GM12892 (cell line): ENCODE measurements around the gene ARAP3.

Experiments
- DNase-seq: peaks from one replicate; pipeline ENCODE4 v3.0.0; 2011; ENCODE audit not compliant: insufficient read length
- FAIRE-seq: peaks from 2 replicates; lab custom pipeline; 2011; peaks lifted over from hg19 to GRCh38; lab: Jason Lieb, UNC
- POLR2A ChIP-seq: IDR thresholded peaks from 2 replicates; pipeline ENCODE4 v1.6.1; 2011; ENCODE audit warnings: low read depth, low read length, control low read depth
- POLR2AphosphoS5 ChIP-seq: IDR thresholded peaks from 2 replicates; pipeline ENCODE4 v1.6.1; 2011; ENCODE audit warnings: low read depth, low read length, control low read depth
- TAF1 ChIP-seq: IDR thresholded peaks from 2 replicates; pipeline ENCODE4 v1.6.1; 2011; ENCODE audit warnings: low read depth, mild to moderate bottlenecking, control low read depth, low read length, borderline replicate concordance

The ARAP3 gene

GRCh38 chr5:141696431-141696830 lies 14.4 kb upstream of the ARAP3 start:
- no peak for TF ChIP-seq POLR2AphosphoS5
- TF ChIP-seq TAF1, result no peak
- TF ChIP-seq POLR2A, result no peak
- DNase-seq, result no peak
- no peak for FAIRE-seq

- DNase-seq (no peak), FAIRE-seq (no peak)
- TF ChIP-seq POLR2A (no peak), TAF1 (no peak), POLR2AphosphoS5 (no peak)
Observed at GRCh38 chr5:141695627-141696215, 13.7 kb upstream of the ARAP3 start.

GRCh38 chr5:141694479-141694878 lies 12.4 kb upstream of the ARAP3 start:
- FAIRE-seq (no peak), DNase-seq (no peak)
- TF ChIP-seq POLR2AphosphoS5 (no peak), POLR2A (no peak), TAF1 (no peak)

GRCh38 chr5:141692919-141693725 lies 11.1 kb upstream of the ARAP3 start:
- FAIRE-seq (no peak), DNase-seq (no peak)
- TF ChIP-seq POLR2AphosphoS5 (no peak), TAF1 (no peak), POLR2A (no peak)

GRCh38 chr5:141692533-141692888 lies 10.5 kb upstream of the ARAP3 start:
- FAIRE-seq, result no peak
- TF ChIP-seq POLR2AphosphoS5 (no peak), TAF1 (no peak), POLR2A (no peak)
- no peak for DNase-seq

GRCh38 chr5:141691867-141692532 lies 10.0 kb upstream of the ARAP3 start:
- peak; percentile 79 for DNase-seq
- FAIRE-seq, result peak; percentile 80
- no peak for TF ChIP-seq POLR2A
- no peak for TF ChIP-seq POLR2AphosphoS5
- no peak for TF ChIP-seq TAF1

- FAIRE-seq (no peak), DNase-seq (no peak)
- no peak for TF ChIP-seq POLR2AphosphoS5
- no peak for TF ChIP-seq POLR2A
- TF ChIP-seq TAF1, result no peak
Observed at GRCh38 chr5:141691286-141691866, 9.3 kb upstream of the ARAP3 start.

GRCh38 chr5:141686648-141687416 lies 4.8 kb upstream of the ARAP3 start:
- FAIRE-seq (no peak), DNase-seq (no peak)
- TF ChIP-seq POLR2AphosphoS5 (no peak), POLR2A (no peak), TAF1 (no peak)

GRCh38 chr5:141685591-141685990 lies 3.6 kb upstream of the ARAP3 start:
- FAIRE-seq (no peak), DNase-seq (no peak)
- TF ChIP-seq POLR2A (no peak), POLR2AphosphoS5 (no peak), TAF1 (no peak)

- FAIRE-seq (no peak), DNase-seq (no peak)
- no peak for TF ChIP-seq POLR2AphosphoS5
- TF ChIP-seq TAF1, result no peak
- TF ChIP-seq POLR2A, result no peak
Observed at GRCh38 chr5:141683596-141684141, 1.6 kb upstream of the ARAP3 start.
